Stimulated activated memory B cell treated with anti-CD40 and anti-IgM and Interleukin-4, amounts not matched to agents 10 μg/mL and 1 μg/mL and 100 μg/mL, for 72 hours (primary cell): ENCODE results near the gene OMA1.

ENCODE experiments used
- ATAC-seq: fragments of 150-1000 bp; cut with Tn5 transposase; 2 replicates; pipeline ENCODE4 v1.10.0; 2021
- H3K27ac Mint-ChIP-seq: one replicate; pipeline ENCODE4 v1.8.0; 2022; ENCODE audit warnings: mild to moderate bottlenecking, mixed read lengths
- H3K27me3 Mint-ChIP-seq: one replicate; pipeline ENCODE4 v1.8.0; 2022; ENCODE audit warnings: mixed read lengths
- H3K36me3 Mint-ChIP-seq: one replicate; pipeline ENCODE4 v1.8.0; 2022; ENCODE audit warnings: mixed read lengths
- H3K4me1 Mint-ChIP-seq: one replicate; pipeline ENCODE4 v1.8.0; 2022; ENCODE audit warnings: mixed read lengths
- H3K4me3 Mint-ChIP-seq: one replicate; pipeline ENCODE4 v1.8.0; 2022; ENCODE audit warnings: mild to moderate bottlenecking, moderate library complexity, mixed read lengths
- H3K9me3 Mint-ChIP-seq: one replicate; pipeline ENCODE4 v1.8.0; 2022; ENCODE audit warnings: mixed read lengths

OMA1 gene

DNA sequence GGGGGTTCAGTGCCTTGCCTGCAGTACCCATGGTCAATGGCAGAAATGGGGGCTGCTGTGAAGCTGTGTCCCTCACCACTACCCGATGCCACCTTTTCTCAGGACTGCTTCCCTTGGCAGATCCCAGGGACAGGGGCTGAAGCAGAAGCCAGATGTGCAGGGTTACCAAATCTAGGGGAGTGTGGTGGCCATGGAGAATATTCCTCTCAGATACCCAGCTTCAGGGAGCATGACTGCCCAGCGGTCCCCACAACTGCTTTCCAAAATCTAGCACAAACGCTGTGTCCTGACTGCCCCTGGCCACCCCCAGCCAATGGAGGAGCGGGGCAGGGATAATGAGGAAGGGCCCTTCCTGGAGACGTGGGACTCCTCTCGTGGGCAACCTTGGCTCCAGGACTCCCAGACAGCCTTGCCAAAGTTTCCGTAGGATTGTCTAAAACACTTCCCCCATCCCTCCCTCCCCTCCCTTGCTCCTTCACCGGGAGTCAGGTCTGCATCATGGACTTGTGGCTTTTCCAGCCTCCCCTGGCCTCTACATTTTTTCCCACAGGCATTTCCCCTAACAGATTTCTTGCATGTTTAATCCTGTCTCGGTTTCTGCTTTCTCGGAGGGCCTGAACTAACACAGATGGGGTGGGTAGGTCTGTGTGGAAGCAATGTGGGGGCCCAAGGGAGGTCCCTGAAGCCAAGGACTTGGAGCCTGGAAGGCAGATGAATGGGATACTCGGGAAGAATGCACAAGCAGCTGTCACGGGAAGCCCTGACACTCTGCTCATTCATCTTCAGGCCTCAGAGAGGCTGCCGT, 80.5 kb downstream of the OMA1 start:
- Mint-ChIP-seq H3K36me3 (peaks cover 35% of the 10 kb centered on the region), H3K27me3 (no peaks in the 10 kb centered on the region), H3K4me3 (no peak overlapping the region), H3K4me1 (no peaks in the 10 kb centered on the region), H3K9me3 (no peaks in the 10 kb centered on the region), H3K27ac (no peak overlapping the region)
- ATAC-seq: no peak

DNA sequence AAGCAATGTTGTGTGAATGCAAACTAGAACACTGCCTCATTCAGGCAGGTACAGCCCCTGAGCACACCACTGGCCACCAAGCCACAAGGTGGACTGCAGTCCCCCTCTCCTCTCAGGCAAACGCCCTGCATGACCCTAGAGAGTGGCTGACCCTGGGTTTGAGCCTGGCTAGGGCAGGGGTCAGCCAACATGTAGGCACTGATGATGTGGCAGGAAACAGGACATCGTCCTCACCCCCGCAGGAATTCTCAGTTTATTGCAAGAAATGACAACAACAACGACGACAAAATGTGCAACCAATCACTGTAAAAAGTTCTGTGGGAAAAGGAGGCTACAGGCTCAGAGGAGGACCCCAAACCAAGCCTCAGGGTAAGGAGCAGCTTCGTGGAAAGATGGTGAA, 81.3 kb downstream of the OMA1 start:
- no peaks in the 10 kb centered on the region for H3K9me3 Mint-ChIP-seq

DNA sequence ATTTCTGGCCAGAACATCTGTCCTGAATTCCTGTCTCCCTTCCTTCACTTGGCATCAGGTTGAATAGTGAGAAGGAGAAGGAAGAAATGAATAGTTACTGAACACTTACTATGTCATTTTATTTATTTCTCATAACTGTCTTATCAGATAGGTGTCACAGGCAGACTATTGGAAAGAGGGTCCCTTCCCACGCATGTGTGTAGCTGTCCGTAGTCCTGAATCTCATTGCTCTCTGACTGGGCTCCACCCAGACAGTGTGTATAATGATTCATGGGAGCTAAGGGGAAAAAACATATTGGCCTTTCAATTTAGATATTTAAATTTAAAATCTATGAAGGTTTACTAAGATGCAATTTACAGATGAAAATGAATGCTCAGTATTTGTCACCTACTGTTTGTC, 86.1 kb downstream of the OMA1 start:
- Mint-ChIP-seq H3K9me3 (peaks cover 3% of the 10 kb centered on the region), H3K36me3 (peaks cover 47% of the 10 kb centered on the region), H3K4me3 (no peak overlapping the region), H3K27ac (no peak overlapping the region), H3K4me1 (no peaks in the 10 kb centered on the region), H3K27me3 (no peaks in the 10 kb centered on the region)
- no peak for ATAC-seq

More for the DNA sequence above, 81.3 kb downstream of the OMA1 start:
- Mint-ChIP-seq H3K36me3 (peaks cover 38% of the 10 kb centered on the region), H3K4me3 (no peak overlapping the region), H3K27ac (no peak overlapping the region), H3K27me3 (no peaks in the 10 kb centered on the region), H3K4me1 (no peaks in the 10 kb centered on the region)
- no peak for ATAC-seq

DNA sequence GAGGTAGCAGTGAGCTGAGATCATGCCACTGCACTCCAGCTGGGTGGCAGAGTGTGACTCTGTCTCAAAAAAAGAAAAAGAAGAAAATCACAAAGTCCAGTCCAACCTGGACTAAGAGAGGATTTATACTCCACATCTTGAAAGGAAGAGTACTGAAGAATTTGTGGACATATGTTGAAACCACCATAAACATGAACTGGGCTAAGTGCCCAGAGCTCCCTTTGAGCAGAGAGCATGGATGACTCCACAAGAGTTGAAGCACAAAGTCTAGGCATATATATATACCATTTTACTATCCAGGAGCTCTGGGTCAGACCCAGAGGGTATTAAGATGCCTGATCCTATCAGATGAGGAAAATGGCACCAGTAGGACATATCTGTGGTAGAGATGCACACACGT, 86.6 kb downstream of the OMA1 start:
- peaks cover 3% of the 10 kb centered on the region for H3K9me3 Mint-ChIP-seq
- H3K27ac Mint-ChIP-seq: no peak overlapping the region
- no peak for ATAC-seq
- H3K4me3 Mint-ChIP-seq: no peak overlapping the region
- no peaks in the 10 kb centered on the region for H3K4me1 Mint-ChIP-seq
- no peaks in the 10 kb centered on the region for H3K27me3 Mint-ChIP-seq
- H3K36me3 Mint-ChIP-seq: peaks cover 47% of the 10 kb centered on the region

DNA sequence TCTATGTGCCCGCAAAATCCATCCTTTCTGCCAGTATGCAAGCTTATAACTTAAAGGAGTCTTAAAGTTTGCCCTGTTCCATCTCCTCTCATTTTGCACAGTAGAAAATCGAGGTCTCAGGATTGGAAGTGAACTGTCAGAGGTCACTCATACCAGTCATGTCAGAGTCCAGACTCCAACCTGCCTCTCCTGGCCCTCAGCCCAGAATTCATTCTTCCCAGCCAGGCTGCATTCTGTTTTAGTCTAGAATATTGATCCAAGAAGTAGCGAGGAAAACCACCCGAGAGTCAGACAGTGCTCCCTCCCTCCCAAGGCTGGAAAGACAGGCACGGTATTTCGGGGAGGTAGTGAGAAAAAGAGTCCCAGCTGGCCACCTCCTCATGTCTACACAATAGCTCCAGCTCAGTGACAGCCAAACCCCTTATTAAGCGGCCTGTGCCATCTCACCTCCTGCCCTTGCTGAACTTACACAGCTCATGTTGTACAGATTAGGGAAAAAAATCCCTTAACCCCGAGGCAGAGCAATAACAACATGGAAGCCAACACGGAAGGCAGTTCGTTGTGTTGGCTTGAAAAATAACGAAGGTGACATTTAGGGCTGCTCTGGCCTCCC, 89.4 kb downstream of the OMA1 start:
- H3K4me1 Mint-ChIP-seq: no peaks in the 10 kb centered on the region
- H3K9me3 Mint-ChIP-seq: peaks cover 3% of the 10 kb centered on the region
- H3K27ac Mint-ChIP-seq: no peak overlapping the region
- H3K4me3 Mint-ChIP-seq: no peak overlapping the region
- H3K36me3 Mint-ChIP-seq: peaks cover 36% of the 10 kb centered on the region
- H3K27me3 Mint-ChIP-seq: no peaks in the 10 kb centered on the region
- no peak for ATAC-seq

DNA sequence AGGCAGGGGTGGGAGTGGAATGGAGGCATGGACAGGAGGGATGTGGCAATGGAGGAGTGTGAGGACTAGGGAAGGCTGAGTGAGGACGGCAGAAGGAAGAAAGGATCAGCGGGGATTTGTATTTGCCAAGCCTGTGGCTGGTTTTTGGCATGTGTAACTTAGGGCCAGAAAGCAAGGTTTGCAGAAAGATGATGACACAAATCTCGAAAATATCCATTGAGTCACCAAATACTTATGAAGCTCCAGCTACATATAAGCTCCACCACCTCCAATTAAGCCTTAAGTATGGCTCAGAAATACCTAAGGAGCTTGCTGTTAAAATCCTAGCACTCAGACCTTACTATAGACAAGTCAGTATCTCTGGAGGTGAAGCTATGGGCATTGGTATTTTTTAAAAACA, 90.1 kb downstream of the OMA1 start:
- no peak overlapping the region for H3K27ac Mint-ChIP-seq
- no peaks in the 10 kb centered on the region for H3K4me1 Mint-ChIP-seq
- no peak for ATAC-seq
- no peak overlapping the region for H3K4me3 Mint-ChIP-seq
- peaks cover 36% of the 10 kb centered on the region for H3K36me3 Mint-ChIP-seq
- H3K9me3 Mint-ChIP-seq: peaks cover 3% of the 10 kb centered on the region
- no peaks in the 10 kb centered on the region for H3K27me3 Mint-ChIP-seq

DNA sequence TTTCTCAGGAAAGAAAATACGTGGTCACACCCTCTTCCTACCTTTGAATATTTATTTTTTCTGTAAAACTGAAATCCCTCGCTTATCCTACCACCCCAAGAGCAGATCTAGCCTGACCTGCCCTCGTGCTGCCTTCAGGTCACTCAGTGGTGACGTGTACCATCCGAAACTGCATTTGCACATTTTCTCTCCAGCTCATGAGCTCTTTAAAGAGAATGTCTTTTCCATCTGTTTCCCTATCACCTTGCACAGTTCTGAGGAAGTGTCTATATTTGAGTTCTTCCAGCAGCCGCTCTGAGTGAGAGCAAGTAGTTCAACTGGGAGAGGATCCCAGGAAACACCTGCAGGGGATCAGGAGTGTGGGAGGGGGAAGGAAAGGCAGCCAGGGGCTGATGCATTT, 91.7 kb downstream of the OMA1 start:
- no peak for ATAC-seq
- no peaks in the 10 kb centered on the region for H3K4me1 Mint-ChIP-seq
- H3K4me3 Mint-ChIP-seq: no peak overlapping the region
- peaks cover 34% of the 10 kb centered on the region for H3K36me3 Mint-ChIP-seq
- no peak overlapping the region for H3K27ac Mint-ChIP-seq
- H3K9me3 Mint-ChIP-seq: peaks cover 3% of the 10 kb centered on the region
- no peaks in the 10 kb centered on the region for H3K27me3 Mint-ChIP-seq

DNA sequence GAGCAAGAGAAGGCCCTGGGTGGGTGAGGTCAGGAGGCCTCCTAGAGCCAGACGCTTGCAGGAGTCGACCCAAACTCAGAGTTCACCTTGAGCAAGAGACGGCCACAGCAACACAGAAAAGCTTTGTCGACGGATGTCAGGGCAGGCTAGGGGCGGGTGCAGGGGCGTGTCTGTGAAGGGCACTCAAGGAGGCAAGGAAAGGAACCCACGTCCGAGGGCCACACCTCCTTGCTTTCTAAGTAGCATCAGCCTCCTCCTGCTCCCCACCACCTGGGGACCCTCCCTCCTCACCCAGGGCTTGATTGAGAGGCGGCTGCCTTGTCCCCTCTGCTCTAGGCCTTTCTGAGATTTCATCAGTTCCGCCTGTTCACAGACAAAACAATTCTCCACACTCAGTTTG, 92.1 kb downstream of the OMA1 start:
- Mint-ChIP-seq H3K27ac (no peak overlapping the region), H3K36me3 (peaks cover 30% of the 10 kb centered on the region), H3K27me3 (no peaks in the 10 kb centered on the region), H3K4me1 (no peaks in the 10 kb centered on the region), H3K9me3 (peaks cover 3% of the 10 kb centered on the region), H3K4me3 (no peak overlapping the region)
- no peak for ATAC-seq

DNA sequence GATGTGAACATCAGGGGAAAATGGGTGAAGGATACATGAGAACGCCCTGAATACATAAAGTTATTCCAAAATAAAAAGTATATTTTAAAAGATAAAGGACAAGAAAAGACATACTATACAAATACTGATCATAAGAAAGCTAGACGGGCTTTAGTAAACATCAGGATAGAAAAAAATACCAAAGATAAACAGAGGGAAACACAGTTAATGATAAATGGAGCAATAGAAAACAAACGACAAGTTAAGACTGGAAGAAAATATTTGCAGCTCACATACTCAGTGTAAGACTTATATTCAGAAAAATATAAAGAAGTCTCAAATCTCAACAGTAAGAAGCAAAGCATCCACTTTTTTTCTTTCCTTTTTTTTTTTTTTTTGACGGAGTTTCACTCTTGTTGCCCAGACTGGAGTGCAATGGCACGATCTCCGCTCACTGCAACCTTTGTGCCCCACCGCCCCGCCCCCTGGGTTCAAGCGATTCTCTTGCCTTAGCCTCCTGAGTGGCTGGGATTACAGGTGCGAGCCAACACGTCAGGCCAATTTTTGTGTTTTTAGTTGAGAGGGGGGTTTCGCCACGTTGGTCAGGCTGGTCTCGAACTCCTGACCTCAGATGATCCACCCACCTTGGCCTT, 94.8 kb downstream of the OMA1 start:
- H3K36me3 Mint-ChIP-seq: peaks cover 36% of the 10 kb centered on the region
- no peak overlapping the region for H3K4me3 Mint-ChIP-seq
- no peak for ATAC-seq
- H3K9me3 Mint-ChIP-seq: no peaks in the 10 kb centered on the region
- H3K27me3 Mint-ChIP-seq: no peaks in the 10 kb centered on the region
- no peaks in the 10 kb centered on the region for H3K4me1 Mint-ChIP-seq
- no peak overlapping the region for H3K27ac Mint-ChIP-seq

DNA sequence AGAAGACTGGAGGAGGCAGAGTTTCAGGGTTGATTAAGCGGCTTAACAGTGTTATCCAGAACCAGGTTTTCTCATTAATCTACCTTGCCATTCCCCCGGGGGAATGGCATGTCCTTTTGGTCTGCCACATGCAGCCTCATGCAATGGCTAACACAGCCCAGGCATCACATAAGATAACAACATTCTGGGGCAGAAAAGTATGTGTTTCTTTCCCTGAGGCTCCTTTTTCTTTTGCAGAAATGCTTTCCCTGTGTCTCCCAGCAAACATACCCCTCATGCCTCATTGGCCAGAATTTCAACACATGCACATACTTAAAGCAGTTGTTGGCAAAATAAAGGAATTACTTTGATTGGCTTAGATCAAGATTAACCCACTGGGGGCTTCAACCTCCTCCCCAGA, 98.6 kb downstream of the OMA1 start:
- Mint-ChIP-seq H3K4me1 (no peaks in the 10 kb centered on the region), H3K36me3 (peaks cover 23% of the 10 kb centered on the region), H3K4me3 (no peak overlapping the region), H3K27me3 (no peaks in the 10 kb centered on the region), H3K9me3 (no peaks in the 10 kb centered on the region), H3K27ac (no peak overlapping the region)
- no peak for ATAC-seq

DNA sequence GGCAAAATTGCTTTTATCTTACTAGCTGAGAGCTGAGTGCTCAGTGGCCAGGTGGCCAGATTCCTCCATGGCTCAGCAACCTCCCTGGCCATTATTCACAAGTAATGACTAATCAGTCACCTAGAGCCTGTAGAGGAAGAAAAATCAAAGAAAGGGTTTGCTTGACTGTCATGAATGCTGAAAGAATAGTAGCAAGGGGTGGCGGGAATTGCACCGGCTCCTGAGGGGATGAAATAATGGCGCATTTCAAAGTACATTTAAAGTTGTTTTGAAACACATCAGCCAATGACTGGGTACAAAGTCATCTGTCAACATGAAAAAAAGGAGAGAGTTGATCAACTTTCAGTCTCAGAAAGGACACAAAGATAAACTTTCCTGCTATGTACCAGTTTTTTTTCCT, 99.5 kb downstream of the OMA1 start:
- Mint-ChIP-seq H3K4me1 (no peaks in the 10 kb centered on the region), H3K4me3 (no peak overlapping the region), H3K9me3 (no peaks in the 10 kb centered on the region), H3K27ac (no peak overlapping the region), H3K27me3 (no peaks in the 10 kb centered on the region), H3K36me3 (peaks cover 25% of the 10 kb centered on the region)
- no peak for ATAC-seq

DNA sequence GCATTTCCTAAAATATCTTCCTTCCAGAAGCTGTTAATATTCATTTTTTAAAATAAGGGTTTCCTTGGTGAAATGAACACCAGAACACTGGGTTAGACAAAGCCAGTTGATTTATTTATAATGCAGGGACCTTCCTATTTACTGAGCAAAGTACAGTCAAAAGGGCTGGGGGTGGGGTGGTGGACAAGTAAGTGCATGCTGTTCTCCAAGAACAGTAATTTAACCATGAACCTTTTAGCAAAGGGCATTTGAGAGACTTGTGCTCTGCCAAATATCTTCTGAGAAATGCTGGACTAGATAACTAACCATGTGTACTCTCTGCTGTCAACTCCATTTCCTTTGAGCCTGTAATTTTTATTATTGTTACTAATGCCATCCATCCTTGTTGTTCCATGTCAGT, 100.2 kb downstream of the OMA1 start:
- H3K36me3 Mint-ChIP-seq: peaks cover 31% of the 10 kb centered on the region
- H3K27me3 Mint-ChIP-seq: no peaks in the 10 kb centered on the region
- H3K4me3 Mint-ChIP-seq: no peak overlapping the region

DNA sequence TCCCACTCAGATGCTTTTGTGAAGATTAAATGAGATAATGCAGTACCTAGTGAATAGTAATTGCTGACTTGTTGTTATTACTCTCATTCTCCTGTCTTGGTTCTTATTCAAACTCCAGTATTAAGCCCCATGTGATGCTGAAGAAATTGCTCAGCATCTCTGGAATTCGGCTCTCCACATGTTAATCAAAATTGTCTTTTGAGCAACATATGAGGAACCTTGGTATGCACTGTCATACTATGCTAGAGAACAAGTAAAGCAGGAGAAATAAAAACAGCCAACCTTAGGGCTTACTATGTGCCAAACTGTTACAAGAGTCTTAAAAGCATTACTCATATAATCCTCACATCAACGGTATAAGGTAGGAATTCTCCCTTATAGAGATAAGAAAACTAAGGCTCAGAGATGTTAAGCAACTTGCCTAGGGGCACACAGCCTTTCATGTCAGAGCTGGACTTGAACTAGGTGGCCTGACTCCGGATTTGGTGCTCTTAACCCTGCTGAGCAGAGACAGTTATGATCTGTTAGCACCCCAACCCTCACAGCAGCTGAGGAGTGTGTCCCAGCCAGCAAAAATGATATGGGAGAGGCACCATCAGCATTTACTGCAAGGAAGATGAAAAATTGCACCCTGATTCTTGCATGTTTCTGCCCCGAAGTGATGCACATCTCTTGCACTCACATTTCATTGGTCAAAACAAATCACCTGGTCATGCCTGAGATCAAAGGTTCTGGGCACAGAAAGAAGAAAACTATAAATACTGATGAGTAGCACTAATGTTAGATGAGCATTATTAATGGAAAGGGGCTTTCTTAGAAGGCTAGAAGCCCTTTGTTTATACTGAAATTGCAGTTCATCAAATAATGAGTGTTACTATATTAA, 102.3 kb downstream of the OMA1 start:
- no peak overlapping the region for H3K4me3 Mint-ChIP-seq
- no peak overlapping the region for H3K27ac Mint-ChIP-seq
- H3K27me3 Mint-ChIP-seq: no peaks in the 10 kb centered on the region
- no peaks in the 10 kb centered on the region for H3K9me3 Mint-ChIP-seq
- peaks cover 28% of the 10 kb centered on the region for H3K36me3 Mint-ChIP-seq
- H3K4me1 Mint-ChIP-seq: no peaks in the 10 kb centered on the region
- ATAC-seq: no peak

More for the DNA sequence above, 100.2 kb downstream of the OMA1 start:
- ATAC-seq: no peak
- no peaks in the 10 kb centered on the region for H3K9me3 Mint-ChIP-seq
- no peak overlapping the region for H3K27ac Mint-ChIP-seq
- H3K4me1 Mint-ChIP-seq: no peaks in the 10 kb centered on the region

DNA sequence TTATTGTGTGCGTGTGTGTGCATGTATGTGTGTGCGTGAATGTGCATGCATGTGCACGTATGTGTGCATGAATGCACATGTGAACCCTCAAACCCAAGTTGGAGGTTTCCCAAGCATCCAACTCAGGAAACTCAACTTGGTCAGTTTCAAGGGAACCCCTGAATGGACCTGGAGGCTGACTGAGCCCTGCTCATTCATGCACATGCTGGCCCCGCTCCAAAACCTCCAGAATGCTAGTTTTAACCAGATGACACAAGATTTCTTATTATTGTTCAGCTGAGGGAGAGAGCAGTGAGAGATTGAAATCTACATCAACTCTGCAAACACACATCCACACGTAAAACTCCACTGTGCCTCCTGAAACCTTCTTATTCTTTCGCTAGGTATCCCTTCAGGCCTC, 104.4 kb downstream of the OMA1 start:
- Mint-ChIP-seq H3K27me3 (no peaks in the 10 kb centered on the region), H3K36me3 (peaks cover 29% of the 10 kb centered on the region), H3K4me3 (no peak overlapping the region), H3K4me1 (no peaks in the 10 kb centered on the region), H3K9me3 (no peaks in the 10 kb centered on the region), H3K27ac (no peak overlapping the region)
- no peak for ATAC-seq

DNA sequence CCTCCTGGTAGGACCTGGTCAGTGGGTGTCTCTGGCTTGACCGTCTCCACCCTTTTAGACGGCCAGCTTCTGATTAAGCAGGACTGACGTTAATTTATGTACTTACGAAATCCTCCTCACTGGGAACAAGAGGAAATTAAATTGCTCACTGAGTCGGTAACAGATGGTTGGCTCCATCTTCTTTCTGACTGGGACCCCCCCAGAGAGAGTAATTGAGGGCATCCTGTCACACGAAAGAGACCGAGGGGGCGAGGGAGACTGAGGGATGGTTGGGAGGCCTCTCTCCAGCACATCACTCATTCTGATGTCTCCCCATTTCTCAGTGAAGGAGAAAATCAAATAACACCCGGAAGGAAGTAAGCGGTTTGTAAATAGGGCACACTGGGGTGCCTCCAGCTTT, 104.8 kb downstream of the OMA1 start:
- H3K4me1 Mint-ChIP-seq: no peaks in the 10 kb centered on the region
- no peaks in the 10 kb centered on the region for H3K27me3 Mint-ChIP-seq
- H3K4me3 Mint-ChIP-seq: no peak overlapping the region
- H3K27ac Mint-ChIP-seq: no peak overlapping the region
- no peaks in the 10 kb centered on the region for H3K9me3 Mint-ChIP-seq
- peaks cover 26% of the 10 kb centered on the region for H3K36me3 Mint-ChIP-seq
- ATAC-seq: no peak
